Measurements from ENCODE around the gene NRG2.

DNA sequence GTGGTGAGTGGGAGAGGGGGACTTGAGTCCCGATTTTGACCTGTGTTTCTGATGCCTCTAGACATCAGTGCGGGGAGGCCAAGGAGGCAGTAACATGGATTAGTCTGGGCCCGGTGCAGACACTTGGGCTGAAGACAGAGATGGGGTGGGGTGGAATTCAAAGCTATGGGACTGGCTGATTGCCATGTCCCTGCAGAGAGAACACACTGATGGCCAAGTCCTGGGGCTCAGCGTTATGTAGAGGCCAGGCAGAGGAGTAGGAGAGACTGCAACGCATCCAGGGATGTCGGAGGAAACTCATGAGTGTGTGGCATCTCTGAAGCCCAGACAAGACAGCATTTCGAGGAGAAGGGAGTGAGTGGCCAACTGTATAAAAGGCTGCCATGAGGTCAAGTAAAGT is 217.4 kb downstream of the NRG2 start:
- no peak for TF ChIP-seq CTCF (IDR thresholded peaks at IDR 0.05)
- no peak for TF ChIP-seq GABPA (IDR thresholded peaks at IDR 0.05; ENCODE audit: low read depth)
- TF ChIP-seq POLR2AphosphoS5 (IDR thresholded peaks at IDR 0.05; ENCODE audit: low read depth, low read length), result no peak
- TF ChIP-seq TCF12 (IDR thresholded peaks at IDR 0.05), result no peak
- no peak for TF ChIP-seq RXRA (IDR thresholded peaks at IDR 0.05; ENCODE audit: borderline replicate concordance, low read depth)
- no peak for TF ChIP-seq CHD2 (IDR thresholded peaks at IDR 0.05; ENCODE audit: low read length, partially characterized antibody)
- no peak for TF ChIP-seq TAF1 (IDR thresholded peaks at IDR 0.05; ENCODE audit: borderline replicate concordance, low read depth, low read length)
- TF ChIP-seq SIN3A (IDR thresholded peaks at IDR 0.05; ENCODE audit: borderline replicate concordance, low read depth, low read length), result no peak
- no peak for TF ChIP-seq ZBTB33 (IDR thresholded peaks at IDR 0.05; ENCODE audit: borderline replicate concordance, low read depth)
- TF ChIP-seq, protein P1, sequence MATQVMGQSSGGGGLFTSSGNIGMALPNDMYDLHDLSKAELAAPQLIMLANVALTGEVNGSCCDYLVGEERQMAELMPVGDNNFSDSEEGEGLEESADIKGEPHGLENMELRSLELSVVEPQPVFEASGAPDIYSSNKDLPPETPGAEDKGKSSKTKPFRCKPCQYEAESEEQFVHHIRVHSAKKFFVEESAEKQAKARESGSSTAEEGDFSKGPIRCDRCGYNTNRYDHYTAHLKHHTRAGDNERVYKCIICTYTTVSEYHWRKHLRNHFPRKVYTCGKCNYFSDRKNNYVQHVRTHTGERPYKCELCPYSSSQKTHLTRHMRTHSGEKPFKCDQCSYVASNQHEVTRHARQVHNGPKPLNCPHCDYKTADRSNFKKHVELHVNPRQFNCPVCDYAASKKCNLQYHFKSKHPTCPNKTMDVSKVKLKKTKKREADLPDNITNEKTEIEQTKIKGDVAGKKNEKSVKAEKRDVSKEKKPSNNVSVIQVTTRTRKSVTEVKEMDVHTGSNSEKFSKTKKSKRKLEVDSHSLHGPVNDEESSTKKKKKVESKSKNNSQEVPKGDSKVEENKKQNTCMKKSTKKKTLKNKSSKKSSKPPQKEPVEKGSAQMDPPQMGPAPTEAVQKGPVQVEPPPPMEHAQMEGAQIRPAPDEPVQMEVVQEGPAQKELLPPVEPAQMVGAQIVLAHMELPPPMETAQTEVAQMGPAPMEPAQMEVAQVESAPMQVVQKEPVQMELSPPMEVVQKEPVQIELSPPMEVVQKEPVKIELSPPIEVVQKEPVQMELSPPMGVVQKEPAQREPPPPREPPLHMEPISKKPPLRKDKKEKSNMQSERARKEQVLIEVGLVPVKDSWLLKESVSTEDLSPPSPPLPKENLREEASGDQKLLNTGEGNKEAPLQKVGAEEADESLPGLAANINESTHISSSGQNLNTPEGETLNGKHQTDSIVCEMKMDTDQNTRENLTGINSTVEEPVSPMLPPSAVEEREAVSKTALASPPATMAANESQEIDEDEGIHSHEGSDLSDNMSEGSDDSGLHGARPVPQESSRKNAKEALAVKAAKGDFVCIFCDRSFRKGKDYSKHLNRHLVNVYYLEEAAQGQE (IDR thresholded peaks at IDR 0.05; ENCODE audit: low read depth, low read length), result no peak
- TF ChIP-seq MAX (IDR thresholded peaks at IDR 0.05; ENCODE audit: low read depth), result no peak
